HEK293 (cell line): ENCODE data around the gene C2CD2.

Experiments
- CTCF ChIA-PET: fragments of 350-600 bp; formaldehyde crosslinking; extraction: SDS; loops from one replicate; lab custom pipeline; 2021; ENCODE audit warnings: antibody characterized with exemption; lab: Yijun Ruan, JAX
- POLR2A ChIA-PET: fragments of 300-600 bp; formaldehyde crosslinking; extraction: SDS; loops from one replicate; lab custom pipeline; 2020; ENCODE audit warnings: antibody characterized with exemption, inconsistent platforms; lab: Yijun Ruan, JAX
- H3K27ac ChIP-seq: fragments of 200-500 bp; sonication (Bioruptor generic); 2 replicates; pipeline ENCODE4 v1.5.1; 2014; ENCODE audit warnings: low read depth, low read length, control low read depth, inconsistent platforms; ENCODE audit errors: extremely low read depth
- H3K36me3 ChIP-seq, 2 experiments: fragments of 200-500 bp in 1 of 2; sonication (Bioruptor generic) in 1 of 2; 1 replicate in 1 of 2; 2 replicates in 1 of 2; pipeline ENCODE4 v1.5.1; 2014 to 2017; ENCODE audit warnings: inconsistent platforms in 2 of 2, low read length in 2 of 2; ENCODE audit not compliant: control insufficient read depth in 2 of 2, insufficient read depth in 1 of 2
- H3K4me1 ChIP-seq: fragments of 200-500 bp; sonication (Bioruptor generic); 2 replicates; pipeline ENCODE4 v1.5.1; 2014; ENCODE audit warnings: mild to moderate bottlenecking, low read length, inconsistent platforms; ENCODE audit not compliant: control insufficient read depth, insufficient read depth
- H3K4me3 ChIP-seq: 2 replicates; pipeline ENCODE4 v1.5.1; 2011; ENCODE audit warnings: low read depth, mild to moderate bottlenecking, control low read depth, low read length, moderate library complexity
- H3K9me3 ChIP-seq: fragments of 200-500 bp; sonication (Bioruptor generic); 2 replicates; pipeline ENCODE4 v1.5.1; 2014; ENCODE audit warnings: low read depth, low read length, inconsistent platforms; ENCODE audit not compliant: control insufficient read depth, insufficient read depth
- BCL11A ChIP-seq: fragments of 450-650 bp; formaldehyde crosslinking; IDR thresholded peaks from 2 replicates; pipeline ENCODE4 v1.5.1; 2016; ENCODE audit warnings: low read depth, missing biosample characterization, missing genetic modification characterization
- GLIS2 ChIP-seq: fragments of 450-650 bp; formaldehyde crosslinking; IDR thresholded peaks from 2 replicates; pipeline ENCODE4 v1.5.1; 2016; ENCODE audit warnings: missing biosample characterization, missing genetic modification characterization
- KLF16 ChIP-seq: fragments of 450-650 bp; formaldehyde crosslinking; IDR thresholded peaks from 2 replicates; pipeline ENCODE4 v1.5.1; 2017; ENCODE audit warnings: missing biosample characterization, missing genetic modification characterization
- KLF17 ChIP-seq: fragments of 450-650 bp; formaldehyde crosslinking; IDR thresholded peaks from 2 replicates; pipeline ENCODE4 v1.5.1; 2016; ENCODE audit warnings: missing biosample characterization, missing genetic modification characterization
- MZF1 ChIP-seq: fragments of 450-650 bp; formaldehyde crosslinking; IDR thresholded peaks from 2 replicates; pipeline ENCODE4 v1.5.1; 2017; ENCODE audit warnings: missing biosample characterization, missing genetic modification characterization, borderline replicate concordance
- PRDM6 ChIP-seq: fragments of 450-650 bp; formaldehyde crosslinking; IDR thresholded peaks from 2 replicates; pipeline ENCODE4 v1.5.1; 2017; ENCODE audit warnings: missing biosample characterization, missing genetic modification characterization
- REST ChIP-seq: fragments of 450-650 bp; formaldehyde crosslinking; IDR thresholded peaks from 2 replicates; pipeline ENCODE4 v1.5.1; 2016; ENCODE audit warnings: missing biosample characterization, missing genetic modification characterization
- SALL2 ChIP-seq: fragments of 450-650 bp; formaldehyde crosslinking; IDR thresholded peaks from 2 replicates; pipeline ENCODE4 v1.5.0; 2017; ENCODE audit warnings: missing biosample characterization, mild to moderate bottlenecking, missing genetic modification characterization, borderline replicate concordance
- YY2 ChIP-seq: fragments of 450-650 bp; formaldehyde crosslinking; IDR thresholded peaks from 2 replicates; pipeline ENCODE4 v1.5.1; 2016; ENCODE audit warnings: missing biosample characterization, missing genetic modification characterization
- ZBTB20 ChIP-seq: fragments of 450-650 bp; formaldehyde crosslinking; IDR thresholded peaks from 2 replicates; pipeline ENCODE4 v1.5.1; 2016; ENCODE audit warnings: missing biosample characterization, missing genetic modification characterization
- ZFP69B ChIP-seq: fragments of 450-650 bp; formaldehyde crosslinking; IDR thresholded peaks from 2 replicates; pipeline ENCODE4 v1.5.1; 2016; ENCODE audit warnings: missing biosample characterization, missing genetic modification characterization
- ZNF10 ChIP-seq: fragments of 450-650 bp; formaldehyde crosslinking; IDR thresholded peaks from 2 replicates; pipeline ENCODE4 v1.5.1; 2017; ENCODE audit warnings: missing biosample characterization, missing genetic modification characterization
- ZNF148 ChIP-seq: fragments of 450-650 bp; formaldehyde crosslinking; IDR thresholded peaks from 2 replicates; pipeline ENCODE4 v1.5.0; 2017; ENCODE audit warnings: missing biosample characterization, missing genetic modification characterization, borderline replicate concordance
- ZNF157 ChIP-seq: fragments of 450-650 bp; formaldehyde crosslinking; IDR thresholded peaks from 2 replicates; pipeline ENCODE4 v1.5.1; 2016; ENCODE audit warnings: missing biosample characterization, missing genetic modification characterization
- ZNF169 ChIP-seq: fragments of 450-650 bp; formaldehyde crosslinking; IDR thresholded peaks from 2 replicates; pipeline ENCODE4 v1.5.1; 2016; ENCODE audit warnings: missing biosample characterization, missing genetic modification characterization
- ZNF211 ChIP-seq: fragments of 450-650 bp; formaldehyde crosslinking; IDR thresholded peaks from 2 replicates; pipeline ENCODE4 v1.5.1; 2016; ENCODE audit warnings: low read depth, missing biosample characterization, missing genetic modification characterization
- ZNF239 ChIP-seq: fragments of 450-650 bp; formaldehyde crosslinking; IDR thresholded peaks from 2 replicates; pipeline ENCODE4 v1.5.1; 2016; ENCODE audit warnings: missing biosample characterization, missing genetic modification characterization
- ZNF391 ChIP-seq: fragments of 450-650 bp; formaldehyde crosslinking; IDR thresholded peaks from 2 replicates; pipeline ENCODE4 v1.5.1; 2016; ENCODE audit warnings: low read depth, missing biosample characterization, missing genetic modification characterization, borderline replicate concordance
- ZNF416 ChIP-seq: fragments of 450-650 bp; formaldehyde crosslinking; IDR thresholded peaks from 2 replicates; pipeline ENCODE4 v1.5.1; 2016; ENCODE audit warnings: missing biosample characterization, missing genetic modification characterization
- ZNF48 ChIP-seq: fragments of 450-650 bp; formaldehyde crosslinking; IDR thresholded peaks from 2 replicates; pipeline ENCODE4 v1.5.1; 2016; ENCODE audit warnings: missing biosample characterization, missing genetic modification characterization
- ZNF670 ChIP-seq: fragments of 450-650 bp; formaldehyde crosslinking; IDR thresholded peaks from 2 replicates; pipeline ENCODE4 v1.5.1; 2016; ENCODE audit warnings: missing biosample characterization, missing genetic modification characterization, low read depth

C2CD2 gene

GRCh38 chr21:41916888-41917433 is 36.9 kb downstream of the C2CD2 start:
- no peaks in the 10 kb centered on the region for H3K9me3 ChIP-seq
- no peak overlapping the region for H3K27ac ChIP-seq
- POLR2A ChIA-PET, result no interaction called here
- H3K4me3 ChIP-seq, result no peak overlapping the region
- no peaks in the 10 kb centered on the region for H3K4me1 ChIP-seq
- H3K36me3 ChIP-seq, result peaks cover 1 to 5% of the 10 kb centered on the region in 2 experiments; a peak in 1 of 3 replicates
- TF ChIP-seq ZNF10 (tag by site-specific recombination) (0 out of 2 replicates have a peak, but pooled peaks have one; percentile 48), KLF16 (no peak)
- CTCF ChIA-PET, result interaction anchor here (0.6 to 0.7 kb wide), 2 partner anchors 124 to 143 kb away, joined by 3 to 5 read pairs; no protein-coding TSS in a partner anchor

- no peak overlapping the region for H3K27ac ChIP-seq
- no peak overlapping the region for H3K4me3 ChIP-seq
- POLR2A ChIA-PET, result no interaction called here
- CTCF ChIA-PET, result no interaction called here
- TF ChIP-seq ZBTB20 (tag by site-specific recombination) (no peak), REST (tag by site-specific recombination) (no peak), ZNF157 (tag by site-specific recombination) (no peak), ZFP69B (tag by site-specific recombination) (no peak), ZNF239 (tag by site-specific recombination) (no peak), PRDM6 (tag by site-specific recombination) (no peak), ZNF670 (tag by site-specific recombination) (no peak), ZNF48 (tag by site-specific recombination) (no peak), BCL11A (tag by site-specific recombination) (no peak), SALL2 (tag by site-specific recombination) (no peak), MZF1 (tag by site-specific recombination) (no peak), YY2 (tag by site-specific recombination) (no peak), KLF17 (tag by site-specific recombination) (no peak), ZNF211 (tag by site-specific recombination) (no peak), ZNF416 (no peak), ZNF391 (tag by site-specific recombination) (no peak), ZNF169 (tag by site-specific recombination) (no peak), ZNF148 (tag by site-specific recombination) (no peak), GLIS2 (tag by site-specific recombination) (no peak)
- peaks cover 5 to 13% of the 10 kb centered on the region in 2 experiments; a peak in 2 of 3 replicates for H3K36me3 ChIP-seq
- no peaks in the 10 kb centered on the region for H3K4me1 ChIP-seq
- H3K9me3 ChIP-seq, result no peaks in the 10 kb centered on the region
These were observed 38.9 kb downstream of the C2CD2 start for GRCh38 chr21:41914965-41915364.
